Tibial nerve (tissue), 4 donors: ENCODE measurements around the gene APBA1. TPM values are rescaled to one million over a fixed set of nuclear protein-coding genes. Genes with fewer than 3 reads are reported as not detected.
"Not testable (repeated sequence)": the region's sequence is repeated elsewhere in the genome, so short reads cannot be mapped to it uniquely, and the experiment has no call there.

Source experiments
- DNase-seq, 2 donors: peaks; one replicate each; pipeline ENCODE4 v3.0.0-alpha.2; 2019; ENCODE audit warnings: low spot score in 2 of 2
- H3K27ac ChIP-seq, 4 donors: fragments of 200-600 bp; sonication (generic) in 3 of 4; one replicate each; pipeline ENCODE4 v1.5.1; 2017 to 2019; ENCODE audit warnings: mild to moderate bottlenecking in 1 of 4
- H3K27me3 ChIP-seq, 2 donors: fragments of 200-600 bp; sonication (generic) in 1 of 2; one replicate each; pipeline versions ENCODE4 v1.5.1 to v1.6.0; 2017 to 2019
- H3K36me3 ChIP-seq, 3 donors: fragments of 200-600 bp; sonication (generic); one replicate each; pipeline ENCODE4 v1.5.1; 2018 to 2019
- H3K4me1 ChIP-seq, 4 donors: fragments of 200-600 bp; sonication (generic) in 3 of 4; one replicate each; pipeline ENCODE4 v1.5.1; 2017 to 2019
- H3K4me3 ChIP-seq, 4 donors: fragments of 200-600 bp; sonication (generic) in 3 of 4; one replicate each; pipeline ENCODE4 v1.5.1; 2017 to 2019; ENCODE audit warnings: mild to moderate bottlenecking in 1 of 4, moderate library complexity in 1 of 4
- H3K9me3 ChIP-seq, 4 donors: fragments of 200-600 bp; sonication (generic) in 3 of 4; one replicate each; pipeline ENCODE4 v1.5.1; 2017 to 2019
- CTCF ChIP-seq, 5 experiments: fragments of 200-600 bp in 3 of 5; fragments of 450-650 bp in 2 of 5; sonication (generic) in 3 of 5; IDR thresholded peaks; one replicate each; pipeline ENCODE4 v1.5.1; 2016 to 2019; ENCODE audit warnings: antibody characterized with exemption in 5 of 5, mild to moderate bottlenecking in 3 of 5, moderate library complexity in 2 of 5
- EP300 ChIP-seq, 2 donors: sonication (generic); formaldehyde crosslinking; IDR thresholded peaks; one replicate each; pipeline ENCODE4 v1.6.1; 2017; ENCODE audit warnings: antibody characterized with exemption in 2 of 2, mild to moderate bottlenecking in 1 of 2
- POLR2A ChIP-seq, 2 donors: fragments of 450-650 bp; IDR thresholded peaks; one replicate each; pipeline ENCODE4 v1.6.1; 2017; ENCODE audit warnings: antibody characterized with exemption in 2 of 2, mild to moderate bottlenecking in 2 of 2, moderate library complexity in 2 of 2
- WGBS, 2 donors: methylation state at CpG; one replicate each; pipeline ENCODE4 v1.1.5; 2018; 5-methylcytosine and 5-hydroxymethylcytosine counted together
- total RNA-seq, 4 donors: library from RNA; depleted of rRNA; stranded (reverse); fragments of >200 nt; gene quantifications; one replicate each; pipeline ENCODE4 v1.1.0, GENCODE V29; 2016

Gene APBA1
- total RNA-seq, 4 donors from 2014 or later, result 8.4 to 14.4 (median 9.8) TPM

GRCh38 chr9:69599232-69599971, 72.8 kb downstream of the APBA1 start:
- Histone ChIP-seq H3K27ac (no peak overlapping the region), H3K36me3 (no peaks in the 10 kb centered on the region)
- WGBS, 2 donors, result 67% methylated on average over 8 of the region's 8 CpGs

GRCh38 chr9:69596906-69597305, 75.3 kb downstream of the APBA1 start:
- not testable (repeated sequence) for H3K4me3 ChIP-seq, DNase-seq, H3K9me3 ChIP-seq, H3K27me3 ChIP-seq, H3K36me3 ChIP-seq, H3K27ac ChIP-seq, H3K4me1 ChIP-seq
- 71 to 86% methylated on average over 1 of the region's 1 CpG for WGBS, 2 donors

More at GRCh38 chr9:69599232-69599971, 72.8 kb downstream of the APBA1 start:
- no peak for DNase-seq
- TF ChIP-seq POLR2A (IDR thresholded peaks at IDR 0.05) (no peak), EP300 (IDR thresholded peaks at IDR 0.05) (no peak), CTCF (IDR thresholded peaks at IDR 0.05) (no peak)
- H3K4me3 ChIP-seq, result no peak overlapping the region
- H3K4me1 ChIP-seq, result no peaks in the 10 kb centered on the region
- H3K9me3 ChIP-seq, result no peaks in the 10 kb centered on the region
- H3K27me3 ChIP-seq, result no peaks in the 10 kb centered on the region

- H3K27ac ChIP-seq, result no peak overlapping the region
- H3K4me3 ChIP-seq, result no peak overlapping the region
- 71 to 78% methylated on average over 2 of the region's 2 CpGs for WGBS, 2 donors
- H3K4me1 ChIP-seq, result no peaks in the 10 kb centered on the region
- no peaks in the 10 kb centered on the region for H3K9me3 ChIP-seq
- no peaks in the 10 kb centered on the region for H3K36me3 ChIP-seq
- H3K27me3 ChIP-seq, result no peaks in the 10 kb centered on the region
- DNase-seq, result no peak
- TF ChIP-seq POLR2A (IDR thresholded peaks at IDR 0.05), result no peak
- TF ChIP-seq CTCF (IDR thresholded peaks at IDR 0.05), result no peak
Measured at GRCh38 chr9:69594180-69594579, 78.0 kb downstream of the APBA1 start.

GRCh38 chr9:69593756-69594155, 78.4 kb downstream of the APBA1 start:
- Histone ChIP-seq H3K4me1 (no peaks in the 10 kb centered on the region), H3K9me3 (no peaks in the 10 kb centered on the region), H3K27ac (no peak overlapping the region), H3K4me3 (no peak overlapping the region), H3K36me3 (no peaks in the 10 kb centered on the region), H3K27me3 (no peaks in the 10 kb centered on the region)
- 57 to 66% methylated on average over 5 of the region's 5 CpGs for WGBS, 2 donors
- TF ChIP-seq CTCF (IDR thresholded peaks at IDR 0.05), result no peak
- no peak for DNase-seq

- 37 to 47% methylated on average over 3 of the region's 3 CpGs for WGBS, 2 donors
Measured at GRCh38 chr9:69593301-69593700, 78.9 kb downstream of the APBA1 start.

More at GRCh38 chr9:69593301-69593700, 78.9 kb downstream of the APBA1 start:
- Histone ChIP-seq H3K27ac (no peak overlapping the region), H3K4me1 (no peaks in the 10 kb centered on the region), H3K27me3 (no peaks in the 10 kb centered on the region), H3K36me3 (no peaks in the 10 kb centered on the region), H3K4me3 (no peak overlapping the region), H3K9me3 (no peaks in the 10 kb centered on the region)
- TF ChIP-seq POLR2A (IDR thresholded peaks at IDR 0.05), result no peak
- no peak for TF ChIP-seq CTCF (IDR thresholded peaks at IDR 0.05)
- no peak for TF ChIP-seq EP300 (IDR thresholded peaks at IDR 0.05)
- DNase-seq, result no peak
